K562 (cell line): ENCODE measurements around the gene FMC1. TPM values are rescaled to one million over a fixed set of nuclear protein-coding genes. Genes with fewer than 3 reads are reported as not detected.
A peak's percentile ranks its signal among the peaks of the same experiment; 100 is the strongest.

Source experiments
- ETV5 ChIP-seq: sonication (generic); formaldehyde crosslinking; IDR thresholded peaks from 2 replicates; pipeline ENCODE4 v1.4.0; 2020; ENCODE audit warnings: low read depth, mild to moderate bottlenecking, missing genetic modification reagents
- HNRNPUL1 ChIP-seq: fragments of 200-400 bp; formaldehyde crosslinking; IDR thresholded peaks from 2 replicates; pipeline ENCODE4 v1.6.1; 2017; ENCODE audit warnings: low read length
- MCM2 ChIP-seq: fragments of 450-650 bp; IDR thresholded peaks from 2 replicates; pipeline ENCODE4 v1.6.1; 2017; ENCODE audit warnings: low read depth, mild to moderate bottlenecking
- MED1 ChIP-seq: sonication (generic); formaldehyde crosslinking; IDR thresholded peaks from 2 replicates; pipeline ENCODE4 v1.8.1; 2023; ENCODE audit warnings: missing genetic modification reagents, borderline replicate concordance
- TBL1XR1 ChIP-seq, 2 experiments: IDR thresholded peaks; 2 replicates each; pipeline ENCODE4 v1.6.1; 2012; ENCODE audit warnings: improper control_type of control experiment in 2 of 2, low read length in 2 of 2, mild to moderate bottlenecking in 1 of 2
- THRAP3 ChIP-seq: fragments of 450-650 bp; IDR thresholded peaks from 2 replicates; pipeline ENCODE4 v1.6.1; 2016; ENCODE audit warnings: mild to moderate bottlenecking, inconsistent platforms, borderline replicate concordance
- ZNF561 ChIP-seq: fragments of 450-650 bp; formaldehyde crosslinking; conservative IDR thresholded peaks from 2 replicates; pipeline ENCODE4 v1.4.0; 2020; ENCODE audit warnings: mild to moderate bottlenecking, moderate library complexity
- polyA plus RNA-seq, 8 experiments: library from polyadenylated mRNA; depleted of rRNA in 4 of 8; stranded (reverse) in 5 of 8; unstranded in 3 of 8; fragments of >200 nt; fragmentation: Nextera tagmentation in 2 of 8; fragmentation: Illumina TruSeq in 1 of 8; extraction: Ambion mirVana in 2 of 8; extraction: Trizol in 1 of 8; gene quantifications; 2 replicates each; pipeline versions ENCODE4 v1.2.1 to v1.2.3, GENCODE V29; 2011 to 2014; ENCODE audit warnings: inconsistent platforms in 1 of 8, missing spikeins in 1 of 8
- total RNA-seq, 7 experiments: library from RNA; depleted of rRNA in 6 of 7; stranded (reverse); fragments of >200 nt in 6 of 7; fragmentation: Illumina TruSeq in 2 of 7; extraction: Trizol in 2 of 7; gene quantifications; 2 replicates each; pipeline versions ENCODE4 v1.2.1 to v1.2.3, GENCODE V29; 2011 to 2021; ENCODE audit warnings: low replicate concordance in 1 of 7
- TF ChIP-seq, protein P1 (sequence below): fragments of 150-350 bp; IDR thresholded peaks from 2 replicates; pipeline ENCODE4 v1.6.1; 2014; ENCODE audit warnings: low read depth, mild to moderate bottlenecking, low read length, borderline replicate concordance
- TF ChIP-seq, protein P2 (sequence below): sonication (generic); formaldehyde crosslinking; IDR thresholded peaks from 2 replicates; pipeline ENCODE4 v1.8.1; 2022; ENCODE audit warnings: missing genetic modification reagents
- TF ChIP-seq, protein P3 (sequence below): fragments of 250-450 bp; sonication (Bioruptor Pico); IDR thresholded peaks from 2 replicates; pipeline ENCODE4 v1.9.0; 2021; ENCODE audit warnings: mild to moderate bottlenecking, inconsistent platforms
- TF ChIP-seq, protein P4 (sequence below), 3 experiments: fragments of 200-800 bp in 1 of 3; sonication (Bioruptor generic) in 1 of 3; sonication (generic) in 1 of 3; formaldehyde crosslinking in 1 of 3; IDR thresholded peaks; 2 replicates each; pipeline versions ENCODE4 v1.6.1 to v1.8.0; 2016 to 2022; ENCODE audit warnings: mild to moderate bottlenecking in 2 of 3, missing compliant biosample characterization in 2 of 3, missing genetic modification characterization in 2 of 3, missing genetic modification reagents in 1 of 3
- TF ChIP-seq, protein P5 (sequence below): fragments of 450-650 bp; formaldehyde crosslinking; IDR thresholded peaks from 2 replicates; pipeline ENCODE4 v1.4.0; 2020; ENCODE audit warnings: mild to moderate bottlenecking, mixed read lengths

The FMC1 gene
- total and polyA plus RNA-seq, 9 of the 15 experiments (the other 6 are each of a cell fraction or from before 2014, with no cell fraction given) = 14.0 to 116 (median 29.0) TPM

DNA sequence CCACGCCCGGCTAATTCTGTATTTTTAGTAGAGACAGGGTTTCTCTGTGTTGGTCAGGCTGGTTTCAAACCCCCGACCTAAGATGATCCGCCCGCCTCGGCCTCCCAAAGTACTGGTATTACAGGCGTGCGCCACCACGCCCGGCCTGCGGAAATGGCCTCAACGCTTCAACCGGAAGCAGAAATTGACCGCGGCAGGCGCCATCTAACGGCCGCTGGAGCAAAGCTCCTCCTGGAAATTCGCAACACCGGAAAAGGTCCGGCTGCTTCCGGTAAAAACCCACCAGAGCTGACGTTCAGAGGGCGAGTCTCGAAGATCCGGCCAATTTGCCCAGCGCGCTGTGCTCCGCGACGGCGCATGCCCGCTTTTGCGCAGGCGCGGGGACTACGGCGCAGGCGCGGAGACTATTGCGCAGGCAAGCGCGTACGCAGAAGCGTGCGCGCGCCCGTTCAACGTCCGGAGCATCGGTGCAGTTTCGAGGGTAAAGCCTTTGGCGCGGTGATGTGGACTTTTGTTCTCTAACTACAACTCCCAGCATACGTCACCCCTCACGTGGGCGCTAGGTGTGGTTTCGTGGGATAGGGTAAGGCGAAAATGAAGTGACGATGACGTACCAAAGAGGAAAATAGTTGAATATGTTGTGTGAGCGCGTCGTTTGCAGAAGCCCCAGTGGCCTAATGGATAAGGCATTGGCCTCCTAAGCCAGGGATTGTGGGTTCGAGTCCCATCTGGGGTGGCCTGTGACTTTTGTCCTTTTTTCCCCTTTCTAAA, 915 bp upstream of the FMC1 start (continued):
- TF ChIP-seq, protein P1, sequence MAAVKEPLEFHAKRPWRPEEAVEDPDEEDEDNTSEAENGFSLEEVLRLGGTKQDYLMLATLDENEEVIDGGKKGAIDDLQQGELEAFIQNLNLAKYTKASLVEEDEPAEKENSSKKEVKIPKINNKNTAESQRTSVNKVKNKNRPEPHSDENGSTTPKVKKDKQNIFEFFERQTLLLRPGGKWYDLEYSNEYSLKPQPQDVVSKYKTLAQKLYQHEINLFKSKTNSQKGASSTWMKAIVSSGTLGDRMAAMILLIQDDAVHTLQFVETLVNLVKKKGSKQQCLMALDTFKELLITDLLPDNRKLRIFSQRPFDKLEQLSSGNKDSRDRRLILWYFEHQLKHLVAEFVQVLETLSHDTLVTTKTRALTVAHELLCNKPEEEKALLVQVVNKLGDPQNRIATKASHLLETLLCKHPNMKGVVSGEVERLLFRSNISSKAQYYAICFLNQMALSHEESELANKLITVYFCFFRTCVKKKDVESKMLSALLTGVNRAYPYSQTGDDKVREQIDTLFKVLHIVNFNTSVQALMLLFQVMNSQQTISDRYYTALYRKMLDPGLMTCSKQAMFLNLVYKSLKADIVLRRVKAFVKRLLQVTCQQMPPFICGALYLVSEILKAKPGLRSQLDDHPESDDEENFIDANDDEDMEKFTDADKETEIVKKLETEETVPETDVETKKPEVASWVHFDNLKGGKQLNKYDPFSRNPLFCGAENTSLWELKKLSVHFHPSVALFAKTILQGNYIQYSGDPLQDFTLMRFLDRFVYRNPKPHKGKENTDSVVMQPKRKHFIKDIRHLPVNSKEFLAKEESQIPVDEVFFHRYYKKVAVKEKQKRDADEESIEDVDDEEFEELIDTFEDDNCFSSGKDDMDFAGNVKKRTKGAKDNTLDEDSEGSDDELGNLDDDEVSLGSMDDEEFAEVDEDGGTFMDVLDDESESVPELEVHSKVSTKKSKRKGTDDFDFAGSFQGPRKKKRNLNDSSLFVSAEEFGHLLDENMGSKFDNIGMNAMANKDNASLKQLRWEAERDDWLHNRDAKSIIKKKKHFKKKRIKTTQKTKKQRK = no peak
- TF ChIP-seq, protein P2, sequence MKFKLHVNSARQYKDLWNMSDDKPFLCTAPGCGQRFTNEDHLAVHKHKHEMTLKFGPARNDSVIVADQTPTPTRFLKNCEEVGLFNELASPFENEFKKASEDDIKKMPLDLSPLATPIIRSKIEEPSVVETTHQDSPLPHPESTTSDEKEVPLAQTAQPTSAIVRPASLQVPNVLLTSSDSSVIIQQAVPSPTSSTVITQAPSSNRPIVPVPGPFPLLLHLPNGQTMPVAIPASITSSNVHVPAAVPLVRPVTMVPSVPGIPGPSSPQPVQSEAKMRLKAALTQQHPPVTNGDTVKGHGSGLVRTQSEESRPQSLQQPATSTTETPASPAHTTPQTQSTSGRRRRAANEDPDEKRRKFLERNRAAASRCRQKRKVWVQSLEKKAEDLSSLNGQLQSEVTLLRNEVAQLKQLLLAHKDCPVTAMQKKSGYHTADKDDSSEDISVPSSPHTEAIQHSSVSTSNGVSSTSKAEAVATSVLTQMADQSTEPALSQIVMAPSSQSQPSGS = peak; percentile 95
- TF ChIP-seq, protein P3, sequence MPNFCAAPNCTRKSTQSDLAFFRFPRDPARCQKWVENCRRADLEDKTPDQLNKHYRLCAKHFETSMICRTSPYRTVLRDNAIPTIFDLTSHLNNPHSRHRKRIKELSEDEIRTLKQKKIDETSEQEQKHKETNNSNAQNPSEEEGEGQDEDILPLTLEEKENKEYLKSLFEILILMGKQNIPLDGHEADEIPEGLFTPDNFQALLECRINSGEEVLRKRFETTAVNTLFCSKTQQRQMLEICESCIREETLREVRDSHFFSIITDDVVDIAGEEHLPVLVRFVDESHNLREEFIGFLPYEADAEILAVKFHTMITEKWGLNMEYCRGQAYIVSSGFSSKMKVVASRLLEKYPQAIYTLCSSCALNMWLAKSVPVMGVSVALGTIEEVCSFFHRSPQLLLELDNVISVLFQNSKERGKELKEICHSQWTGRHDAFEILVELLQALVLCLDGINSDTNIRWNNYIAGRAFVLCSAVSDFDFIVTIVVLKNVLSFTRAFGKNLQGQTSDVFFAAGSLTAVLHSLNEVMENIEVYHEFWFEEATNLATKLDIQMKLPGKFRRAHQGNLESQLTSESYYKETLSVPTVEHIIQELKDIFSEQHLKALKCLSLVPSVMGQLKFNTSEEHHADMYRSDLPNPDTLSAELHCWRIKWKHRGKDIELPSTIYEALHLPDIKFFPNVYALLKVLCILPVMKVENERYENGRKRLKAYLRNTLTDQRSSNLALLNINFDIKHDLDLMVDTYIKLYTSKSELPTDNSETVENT = peak; percentile 40; the same call in 1 of the 2 replicates
- TF ChIP-seq ZNF561 (CRISPR knock-in tag) = no peak
- TF ChIP-seq HNRNPUL1 = no peak
- TF ChIP-seq MCM2 = no peak
- peak; percentile 30 to 96; a peak in 3 of 4 replicates for TF ChIP-seq TBL1XR1 (IDR thresholded peaks at IDR 0.05; ENCODE audit: low read length in 2 of 2)
- peak; percentile 100 for TF ChIP-seq ETV5 (CRISPR knock-in tag)
- peak; percentile 99; the same call in 1 of the 2 replicates for TF ChIP-seq THRAP3
- TF ChIP-seq, protein P4, sequence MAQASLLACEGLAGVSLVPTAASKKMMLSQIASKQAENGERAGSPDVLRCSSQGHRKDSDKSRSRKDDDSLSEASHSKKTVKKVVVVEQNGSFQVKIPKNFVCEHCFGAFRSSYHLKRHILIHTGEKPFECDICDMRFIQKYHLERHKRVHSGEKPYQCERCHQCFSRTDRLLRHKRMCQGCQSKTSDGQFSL (CRISPR knock-in tag; IDR thresholded peaks at IDR 0.05) = no peak
- TF ChIP-seq, protein P4 (tag; IDR thresholded peaks at IDR 0.05) = no peak
- TF ChIP-seq, protein P5, sequence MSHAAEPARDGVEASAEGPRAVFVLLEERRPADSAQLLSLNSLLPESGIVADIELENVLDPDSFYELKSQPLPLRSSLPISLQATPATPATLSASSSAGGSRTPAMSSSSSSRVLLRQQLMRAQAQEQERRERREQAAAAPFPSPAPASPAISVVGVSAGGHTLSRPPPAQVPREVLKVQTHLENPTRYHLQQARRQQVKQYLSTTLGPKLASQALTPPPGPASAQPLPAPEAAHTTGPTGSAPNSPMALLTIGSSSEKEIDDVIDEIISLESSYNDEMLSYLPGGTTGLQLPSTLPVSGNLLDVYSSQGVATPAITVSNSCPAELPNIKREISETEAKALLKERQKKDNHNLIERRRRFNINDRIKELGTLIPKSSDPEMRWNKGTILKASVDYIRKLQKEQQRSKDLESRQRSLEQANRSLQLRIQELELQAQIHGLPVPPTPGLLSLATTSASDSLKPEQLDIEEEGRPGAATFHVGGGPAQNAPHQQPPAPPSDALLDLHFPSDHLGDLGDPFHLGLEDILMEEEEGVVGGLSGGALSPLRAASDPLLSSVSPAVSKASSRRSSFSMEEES (CRISPR knock-in tag) = peak; percentile 13
- TF ChIP-seq MED1 = no peak
